Gastrocnemius medialis (tissue), 4 donors: Measurements from ENCODE around the gene ASTN2.

Experiments
- CTCF ChIP-seq, 5 experiments: fragments of 450-650 bp in 3 of 5; fragments of 200-600 bp in 2 of 5; sonication (generic) in 2 of 5; IDR thresholded peaks in 4 of 5; conservative IDR thresholded peaks in 1 of 5; 1 replicate in 4 of 5; 2 replicates in 1 of 5; pipeline ENCODE4 v1.5.1; 2016 to 2019; ENCODE audit warnings: antibody characterized with exemption in 5 of 5, mild to moderate bottlenecking in 3 of 5, moderate library complexity in 3 of 5
- POLR2A ChIP-seq, 2 donors: fragments of 450-650 bp; IDR thresholded peaks; one replicate each; pipeline ENCODE4 v1.6.1; 2017; ENCODE audit warnings: antibody characterized with exemption in 2 of 2, mild to moderate bottlenecking in 2 of 2, moderate library complexity in 2 of 2

- TF ChIP-seq CTCF (IDR thresholded peaks at IDR 0.05 in 4 of 5, conservative IDR thresholded peaks at IDR 0.05 in 1 of 5) (no peak), POLR2A (IDR thresholded peaks at IDR 0.05) (no peak)
These were observed 640.3 kb downstream of the ASTN2 start for GRCh38 chr9:116774421-116775180.
